HEK293 (cell line): ENCODE data around the gene HOGA1.

Source experiments
- ATF2 ChIP-seq: fragments of 450-650 bp; formaldehyde crosslinking; IDR thresholded peaks from 2 replicates; pipeline ENCODE4 v1.5.1; 2016; ENCODE audit warnings: missing biosample characterization, missing genetic modification characterization, low read depth
- MEIS1 ChIP-seq: sonication (generic); formaldehyde crosslinking; IDR thresholded peaks from 2 replicates; pipeline ENCODE4 v1.8.1; 2022; ENCODE audit warnings: missing genetic modification reagents, mild to moderate bottlenecking, borderline replicate concordance
- RBAK ChIP-seq: fragments of 450-650 bp; formaldehyde crosslinking; IDR thresholded peaks from 2 replicates; pipeline ENCODE4 v1.5.1; 2016; ENCODE audit warnings: missing biosample characterization, missing genetic modification characterization
- REPIN1 ChIP-seq: fragments of 450-650 bp; formaldehyde crosslinking; IDR thresholded peaks from 2 replicates; pipeline ENCODE4 v1.5.1; 2017; ENCODE audit warnings: missing biosample characterization, missing genetic modification characterization, low read depth
- SP3 ChIP-seq: fragments of 450-650 bp; formaldehyde crosslinking; IDR thresholded peaks from 2 replicates; pipeline ENCODE4 v1.5.1; 2016; ENCODE audit warnings: missing biosample characterization, missing genetic modification characterization
- TRIM28 ChIP-seq: IDR thresholded peaks from 2 replicates; pipeline ENCODE4 v1.6.1; 2011; ENCODE audit warnings: low read length, control low read depth, borderline replicate concordance
- TSHZ1 ChIP-seq: fragments of 450-650 bp; formaldehyde crosslinking; IDR thresholded peaks from 2 replicates; pipeline ENCODE4 v1.5.1; 2016; ENCODE audit warnings: missing biosample characterization, missing genetic modification characterization, borderline replicate concordance
- ZBTB21 ChIP-seq: fragments of 450-650 bp; formaldehyde crosslinking; IDR thresholded peaks from 2 replicates; pipeline ENCODE4 v1.5.1; 2017; ENCODE audit warnings: missing biosample characterization, missing genetic modification characterization
- ZBTB8A ChIP-seq: fragments of 450-650 bp; formaldehyde crosslinking; IDR thresholded peaks from 2 replicates; pipeline ENCODE4 v1.5.1; 2016; ENCODE audit warnings: missing biosample characterization, missing genetic modification characterization
- ZFP37 ChIP-seq: fragments of 450-650 bp; formaldehyde crosslinking; IDR thresholded peaks from 2 replicates; pipeline ENCODE4 v1.5.1; 2016; ENCODE audit warnings: missing biosample characterization, missing genetic modification characterization
- ZNF140 ChIP-seq: fragments of 450-650 bp; formaldehyde crosslinking; IDR thresholded peaks from 2 replicates; pipeline ENCODE4 v1.5.1; 2016; ENCODE audit warnings: missing biosample characterization, missing genetic modification characterization
- ZNF175 ChIP-seq: fragments of 450-650 bp; formaldehyde crosslinking; IDR thresholded peaks from 2 replicates; pipeline ENCODE4 v1.5.1; 2016; ENCODE audit warnings: missing biosample characterization, missing genetic modification characterization
- ZNF19 ChIP-seq: fragments of 450-650 bp; formaldehyde crosslinking; IDR thresholded peaks from 2 replicates; pipeline ENCODE4; 2016; ENCODE audit warnings: missing biosample characterization, missing genetic modification characterization, low read depth
- ZNF211 ChIP-seq: fragments of 450-650 bp; formaldehyde crosslinking; IDR thresholded peaks from 2 replicates; pipeline ENCODE4 v1.5.1; 2016; ENCODE audit warnings: low read depth, missing biosample characterization, missing genetic modification characterization
- ZNF341 ChIP-seq: fragments of 450-650 bp; formaldehyde crosslinking; IDR thresholded peaks from 2 replicates; pipeline ENCODE4; 2016; ENCODE audit warnings: low read depth, missing biosample characterization, missing genetic modification characterization
- ZNF394 ChIP-seq: fragments of 450-650 bp; formaldehyde crosslinking; IDR thresholded peaks from 2 replicates; pipeline ENCODE4 v1.5.1; 2016; ENCODE audit warnings: missing biosample characterization, missing genetic modification characterization, mild to moderate bottlenecking, moderate library complexity, borderline replicate concordance
- ZNF488 ChIP-seq: fragments of 450-650 bp; formaldehyde crosslinking; IDR thresholded peaks from 2 replicates; pipeline ENCODE4 v1.5.1; 2016; ENCODE audit warnings: missing biosample characterization, missing genetic modification characterization
- ZNF555 ChIP-seq: fragments of 450-650 bp; formaldehyde crosslinking; conservative IDR thresholded peaks from 2 replicates; pipeline ENCODE4 v1.5.1; 2017; ENCODE audit warnings: missing biosample characterization, mild to moderate bottlenecking, missing genetic modification characterization, inconsistent platforms
- ZNF610 ChIP-seq: fragments of 450-650 bp; formaldehyde crosslinking; IDR thresholded peaks from 2 replicates; pipeline ENCODE4 v1.5.1; 2016; ENCODE audit warnings: missing biosample characterization, missing genetic modification characterization, borderline replicate concordance
- ZNF629 ChIP-seq: fragments of 450-650 bp; formaldehyde crosslinking; IDR thresholded peaks from 2 replicates; pipeline ENCODE4 v1.5.1; 2017; ENCODE audit warnings: missing biosample characterization, missing genetic modification characterization
- ZNF658 ChIP-seq: fragments of 450-650 bp; formaldehyde crosslinking; IDR thresholded peaks from 2 replicates; pipeline ENCODE4; 2016; ENCODE audit warnings: missing biosample characterization, missing genetic modification characterization
- TF ChIP-seq, protein P1 (sequence below): fragments of 450-650 bp; formaldehyde crosslinking; conservative IDR thresholded peaks from 2 replicates; pipeline ENCODE4 v1.5.1; 2016; ENCODE audit warnings: low read depth, missing biosample characterization, missing genetic modification characterization
- TF ChIP-seq, protein P2 (sequence below): fragments of 450-650 bp; formaldehyde crosslinking; conservative IDR thresholded peaks from 2 replicates; pipeline ENCODE4 v1.5.1; 2016; ENCODE audit warnings: low read depth, missing biosample characterization, missing genetic modification characterization
- TF ChIP-seq, protein P3 (sequence below): fragments of 450-650 bp; formaldehyde crosslinking; IDR thresholded peaks from 2 replicates; pipeline ENCODE4 v1.5.1; 2016; ENCODE audit warnings: missing biosample characterization, missing genetic modification characterization, borderline replicate concordance

Gene HOGA1

GRCh38 chr10:97635577-97635976, 51.4 kb downstream of the HOGA1 start (continued):
- TF ChIP-seq ZNF610 (no peak), ZNF555 (tag by site-specific recombination) (peak; percentile 87), ZNF658 (tag by site-specific recombination) (no peak), RBAK (tag by site-specific recombination) (0 out of 2 replicates have a peak, but pooled peaks have one; percentile 42), ZBTB8A (tag by site-specific recombination) (peak; percentile 80), TRIM28 (no peak), ZNF140 (peak; percentile 93), ZNF211 (no peak), ZNF175 (tag by site-specific recombination) (no peak), ZBTB21 (0 out of 2 replicates have a peak, but pooled peaks have one; percentile 29), ZFP37 (tag by site-specific recombination) (peak; percentile 82; the same call in 1 of the 2 replicates), ZNF19 (tag by site-specific recombination) (no peak), MEIS1 (no peak), ZNF394 (tag by site-specific recombination) (peak; percentile 98), SP3 (tag by site-specific recombination) (0 out of 2 replicates have a peak, but pooled peaks have one; percentile 24), ZNF629 (tag by site-specific recombination) (peak; percentile 60), ZNF341 (tag by site-specific recombination) (peak; percentile 35; the same call in 1 of the 2 replicates), ATF2 (no peak), REPIN1 (tag by site-specific recombination) (no peak), ZNF488 (tag by site-specific recombination) (no peak), TSHZ1 (no peak)
- TF ChIP-seq, protein P1, sequence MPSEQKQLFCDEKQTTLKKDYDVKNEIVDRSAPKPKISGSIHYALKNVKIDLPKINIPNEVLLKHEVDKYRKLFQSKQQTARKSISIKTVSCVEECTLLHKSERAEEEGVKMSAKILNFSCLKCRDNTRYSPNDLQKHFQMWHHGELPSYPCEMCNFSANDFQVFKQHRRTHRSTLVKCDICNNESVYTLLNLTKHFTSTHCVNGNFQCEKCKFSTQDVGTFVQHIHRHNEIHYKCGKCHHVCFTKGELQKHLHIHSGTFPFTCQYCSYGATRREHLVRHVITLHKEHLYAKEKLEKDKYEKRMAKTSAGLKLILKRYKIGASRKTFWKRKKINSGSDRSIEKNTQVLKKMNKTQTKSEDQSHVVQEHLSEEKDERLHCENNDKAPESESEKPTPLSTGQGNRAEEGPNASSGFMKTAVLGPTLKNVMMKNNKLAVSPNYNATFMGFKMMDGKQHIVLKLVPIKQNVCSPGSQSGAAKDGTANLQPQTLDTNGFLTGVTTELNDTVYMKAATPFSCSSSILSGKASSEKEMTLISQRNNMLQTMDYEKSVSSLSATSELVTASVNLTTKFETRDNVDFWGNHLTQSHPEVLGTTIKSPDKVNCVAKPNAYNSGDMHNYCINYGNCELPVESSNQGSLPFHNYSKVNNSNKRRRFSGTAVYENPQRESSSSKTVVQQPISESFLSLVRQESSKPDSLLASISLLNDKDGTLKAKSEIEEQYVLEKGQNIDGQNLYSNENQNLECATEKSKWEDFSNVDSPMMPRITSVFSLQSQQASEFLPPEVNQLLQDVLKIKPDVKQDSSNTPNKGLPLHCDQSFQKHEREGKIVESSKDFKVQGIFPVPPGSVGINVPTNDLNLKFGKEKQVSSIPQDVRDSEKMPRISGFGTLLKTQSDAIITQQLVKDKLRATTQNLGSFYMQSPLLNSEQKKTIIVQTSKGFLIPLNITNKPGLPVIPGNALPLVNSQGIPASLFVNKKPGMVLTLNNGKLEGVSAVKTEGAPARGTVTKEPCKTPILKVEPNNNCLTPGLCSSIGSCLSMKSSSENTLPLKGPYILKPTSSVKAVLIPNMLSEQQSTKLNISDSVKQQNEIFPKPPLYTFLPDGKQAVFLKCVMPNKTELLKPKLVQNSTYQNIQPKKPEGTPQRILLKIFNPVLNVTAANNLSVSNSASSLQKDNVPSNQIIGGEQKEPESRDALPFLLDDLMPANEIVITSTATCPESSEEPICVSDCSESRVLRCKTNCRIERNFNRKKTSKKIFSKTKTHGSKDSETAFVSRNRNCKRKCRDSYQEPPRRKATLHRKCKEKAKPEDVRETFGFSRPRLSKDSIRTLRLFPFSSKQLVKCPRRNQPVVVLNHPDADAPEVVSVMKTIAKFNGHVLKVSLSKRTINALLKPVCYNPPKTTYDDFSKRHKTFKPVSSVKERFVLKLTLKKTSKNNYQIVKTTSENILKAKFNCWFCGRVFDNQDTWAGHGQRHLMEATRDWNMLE (tag by site-specific recombination), result peak; percentile 96
- TF ChIP-seq, protein P2, sequence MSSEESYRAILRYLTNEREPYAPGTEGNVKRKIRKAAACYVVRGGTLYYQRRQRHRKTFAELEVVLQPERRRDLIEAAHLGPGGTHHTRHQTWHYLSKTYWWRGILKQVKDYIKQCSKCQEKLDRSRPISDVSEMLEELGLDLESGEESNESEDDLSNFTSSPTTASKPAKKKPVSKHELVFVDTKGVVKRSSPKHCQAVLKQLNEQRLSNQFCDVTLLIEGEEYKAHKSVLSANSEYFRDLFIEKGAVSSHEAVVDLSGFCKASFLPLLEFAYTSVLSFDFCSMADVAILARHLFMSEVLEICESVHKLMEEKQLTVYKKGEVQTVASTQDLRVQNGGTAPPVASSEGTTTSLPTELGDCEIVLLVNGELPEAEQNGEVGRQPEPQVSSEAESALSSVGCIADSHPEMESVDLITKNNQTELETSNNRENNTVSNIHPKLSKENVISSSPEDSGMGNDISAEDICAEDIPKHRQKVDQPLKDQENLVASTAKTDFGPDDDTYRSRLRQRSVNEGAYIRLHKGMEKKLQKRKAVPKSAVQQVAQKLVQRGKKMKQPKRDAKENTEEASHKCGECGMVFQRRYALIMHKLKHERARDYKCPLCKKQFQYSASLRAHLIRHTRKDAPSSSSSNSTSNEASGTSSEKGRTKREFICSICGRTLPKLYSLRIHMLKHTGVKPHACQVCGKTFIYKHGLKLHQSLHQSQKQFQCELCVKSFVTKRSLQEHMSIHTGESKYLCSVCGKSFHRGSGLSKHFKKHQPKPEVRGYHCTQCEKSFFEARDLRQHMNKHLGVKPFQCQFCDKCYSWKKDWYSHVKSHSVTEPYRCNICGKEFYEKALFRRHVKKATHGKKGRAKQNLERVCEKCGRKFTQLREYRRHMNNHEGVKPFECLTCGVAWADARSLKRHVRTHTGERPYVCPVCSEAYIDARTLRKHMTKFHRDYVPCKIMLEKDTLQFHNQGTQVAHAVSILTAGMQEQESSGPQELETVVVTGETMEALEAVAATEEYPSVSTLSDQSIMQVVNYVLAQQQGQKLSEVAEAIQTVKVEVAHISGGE, result peak; percentile 80
- TF ChIP-seq, protein P3, sequence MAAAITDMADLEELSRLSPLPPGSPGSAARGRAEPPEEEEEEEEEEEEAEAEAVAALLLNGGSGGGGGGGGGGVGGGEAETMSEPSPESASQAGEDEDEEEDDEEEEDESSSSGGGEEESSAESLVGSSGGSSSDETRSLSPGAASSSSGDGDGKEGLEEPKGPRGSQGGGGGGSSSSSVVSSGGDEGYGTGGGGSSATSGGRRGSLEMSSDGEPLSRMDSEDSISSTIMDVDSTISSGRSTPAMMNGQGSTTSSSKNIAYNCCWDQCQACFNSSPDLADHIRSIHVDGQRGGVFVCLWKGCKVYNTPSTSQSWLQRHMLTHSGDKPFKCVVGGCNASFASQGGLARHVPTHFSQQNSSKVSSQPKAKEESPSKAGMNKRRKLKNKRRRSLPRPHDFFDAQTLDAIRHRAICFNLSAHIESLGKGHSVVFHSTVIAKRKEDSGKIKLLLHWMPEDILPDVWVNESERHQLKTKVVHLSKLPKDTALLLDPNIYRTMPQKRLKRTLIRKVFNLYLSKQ (tag by site-specific recombination), result 0 out of 2 replicates have a peak, but pooled peaks have one; percentile 58
